OCI-LY7 (cell line): ENCODE results near the gene UVRAG.

Experiments
- EZH2phosphoT487 ChIP-seq: fragments of 200-600 bp; sonication (generic); IDR thresholded peaks from 2 replicates; pipeline ENCODE4 v1.6.1; 2018; ENCODE audit warnings: low read depth, borderline replicate concordance, mild to moderate bottlenecking, mixed run types, antibody characterized with exemption, low read length, moderate library complexity, mixed read lengths
- TF ChIP-seq, protein P1 (sequence below): fragments of 200-600 bp; sonication (generic); conservative IDR thresholded peaks from 2 replicates; pipeline ENCODE4 v1.5.1; 2014; ENCODE audit warnings: mild to moderate bottlenecking, antibody characterized with exemption, low read length, moderate library complexity, mixed read lengths

GRCh38 chr11:75780888-75781287 is 34.1 kb upstream of the UVRAG start:
- TF ChIP-seq, protein P1, sequence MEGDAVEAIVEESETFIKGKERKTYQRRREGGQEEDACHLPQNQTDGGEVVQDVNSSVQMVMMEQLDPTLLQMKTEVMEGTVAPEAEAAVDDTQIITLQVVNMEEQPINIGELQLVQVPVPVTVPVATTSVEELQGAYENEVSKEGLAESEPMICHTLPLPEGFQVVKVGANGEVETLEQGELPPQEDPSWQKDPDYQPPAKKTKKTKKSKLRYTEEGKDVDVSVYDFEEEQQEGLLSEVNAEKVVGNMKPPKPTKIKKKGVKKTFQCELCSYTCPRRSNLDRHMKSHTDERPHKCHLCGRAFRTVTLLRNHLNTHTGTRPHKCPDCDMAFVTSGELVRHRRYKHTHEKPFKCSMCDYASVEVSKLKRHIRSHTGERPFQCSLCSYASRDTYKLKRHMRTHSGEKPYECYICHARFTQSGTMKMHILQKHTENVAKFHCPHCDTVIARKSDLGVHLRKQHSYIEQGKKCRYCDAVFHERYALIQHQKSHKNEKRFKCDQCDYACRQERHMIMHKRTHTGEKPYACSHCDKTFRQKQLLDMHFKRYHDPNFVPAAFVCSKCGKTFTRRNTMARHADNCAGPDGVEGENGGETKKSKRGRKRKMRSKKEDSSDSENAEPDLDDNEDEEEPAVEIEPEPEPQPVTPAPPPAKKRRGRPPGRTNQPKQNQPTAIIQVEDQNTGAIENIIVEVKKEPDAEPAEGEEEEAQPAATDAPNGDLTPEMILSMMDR, result no peak
- TF ChIP-seq EZH2phosphoT487, result no peak
